ENCODE measurements around the gene CCDC188.

DNA sequence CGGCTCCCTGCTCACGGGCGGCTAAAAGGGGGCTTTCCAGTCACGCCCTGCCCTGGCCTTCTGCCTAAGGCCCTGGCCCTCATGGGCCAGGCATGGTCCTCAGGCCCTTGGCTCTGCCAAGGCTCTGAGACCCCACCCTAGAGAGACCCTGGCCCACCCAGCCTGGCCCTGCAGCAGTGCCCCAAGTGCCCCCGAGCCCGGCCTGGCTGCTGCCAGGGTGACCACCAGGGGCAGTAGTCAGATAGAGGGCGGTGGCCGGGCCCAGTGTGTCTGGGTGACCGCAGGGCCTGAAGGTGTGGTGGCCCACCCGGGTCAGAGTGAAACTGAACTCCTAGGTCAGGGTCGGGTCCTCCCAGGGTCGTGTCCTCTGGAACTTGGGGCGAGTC lies 29.4 kb upstream of the CCDC188 start:
- TF ChIP-seq ZZZ3 (IDR thresholded peaks at IDR 0.05; ENCODE audit: control insufficient read depth, insufficient read length, low read depth) (no peak), HDAC2 (IDR thresholded peaks at IDR 0.05) (no peak), GABPA (IDR thresholded peaks at IDR 0.05; ENCODE audit: low read depth) (no peak), TAF1 (IDR thresholded peaks at IDR 0.05; ENCODE audit: borderline replicate concordance, low read depth, low read length) (no peak), POLR2AphosphoS2 (IDR thresholded peaks at IDR 0.05; ENCODE audit: low read depth, low read length) (no peak), POLR2AphosphoS5 (IDR thresholded peaks at IDR 0.05; ENCODE audit: low read length) (no peak), POU2F2 (IDR thresholded peaks at IDR 0.05; ENCODE audit: borderline replicate concordance, low read depth, low read length) (no peak)
- TF ChIP-seq, protein P1, sequence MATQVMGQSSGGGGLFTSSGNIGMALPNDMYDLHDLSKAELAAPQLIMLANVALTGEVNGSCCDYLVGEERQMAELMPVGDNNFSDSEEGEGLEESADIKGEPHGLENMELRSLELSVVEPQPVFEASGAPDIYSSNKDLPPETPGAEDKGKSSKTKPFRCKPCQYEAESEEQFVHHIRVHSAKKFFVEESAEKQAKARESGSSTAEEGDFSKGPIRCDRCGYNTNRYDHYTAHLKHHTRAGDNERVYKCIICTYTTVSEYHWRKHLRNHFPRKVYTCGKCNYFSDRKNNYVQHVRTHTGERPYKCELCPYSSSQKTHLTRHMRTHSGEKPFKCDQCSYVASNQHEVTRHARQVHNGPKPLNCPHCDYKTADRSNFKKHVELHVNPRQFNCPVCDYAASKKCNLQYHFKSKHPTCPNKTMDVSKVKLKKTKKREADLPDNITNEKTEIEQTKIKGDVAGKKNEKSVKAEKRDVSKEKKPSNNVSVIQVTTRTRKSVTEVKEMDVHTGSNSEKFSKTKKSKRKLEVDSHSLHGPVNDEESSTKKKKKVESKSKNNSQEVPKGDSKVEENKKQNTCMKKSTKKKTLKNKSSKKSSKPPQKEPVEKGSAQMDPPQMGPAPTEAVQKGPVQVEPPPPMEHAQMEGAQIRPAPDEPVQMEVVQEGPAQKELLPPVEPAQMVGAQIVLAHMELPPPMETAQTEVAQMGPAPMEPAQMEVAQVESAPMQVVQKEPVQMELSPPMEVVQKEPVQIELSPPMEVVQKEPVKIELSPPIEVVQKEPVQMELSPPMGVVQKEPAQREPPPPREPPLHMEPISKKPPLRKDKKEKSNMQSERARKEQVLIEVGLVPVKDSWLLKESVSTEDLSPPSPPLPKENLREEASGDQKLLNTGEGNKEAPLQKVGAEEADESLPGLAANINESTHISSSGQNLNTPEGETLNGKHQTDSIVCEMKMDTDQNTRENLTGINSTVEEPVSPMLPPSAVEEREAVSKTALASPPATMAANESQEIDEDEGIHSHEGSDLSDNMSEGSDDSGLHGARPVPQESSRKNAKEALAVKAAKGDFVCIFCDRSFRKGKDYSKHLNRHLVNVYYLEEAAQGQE (IDR thresholded peaks at IDR 0.05; ENCODE audit: low read depth, low read length) = no peak
- TF ChIP-seq, protein P2, sequence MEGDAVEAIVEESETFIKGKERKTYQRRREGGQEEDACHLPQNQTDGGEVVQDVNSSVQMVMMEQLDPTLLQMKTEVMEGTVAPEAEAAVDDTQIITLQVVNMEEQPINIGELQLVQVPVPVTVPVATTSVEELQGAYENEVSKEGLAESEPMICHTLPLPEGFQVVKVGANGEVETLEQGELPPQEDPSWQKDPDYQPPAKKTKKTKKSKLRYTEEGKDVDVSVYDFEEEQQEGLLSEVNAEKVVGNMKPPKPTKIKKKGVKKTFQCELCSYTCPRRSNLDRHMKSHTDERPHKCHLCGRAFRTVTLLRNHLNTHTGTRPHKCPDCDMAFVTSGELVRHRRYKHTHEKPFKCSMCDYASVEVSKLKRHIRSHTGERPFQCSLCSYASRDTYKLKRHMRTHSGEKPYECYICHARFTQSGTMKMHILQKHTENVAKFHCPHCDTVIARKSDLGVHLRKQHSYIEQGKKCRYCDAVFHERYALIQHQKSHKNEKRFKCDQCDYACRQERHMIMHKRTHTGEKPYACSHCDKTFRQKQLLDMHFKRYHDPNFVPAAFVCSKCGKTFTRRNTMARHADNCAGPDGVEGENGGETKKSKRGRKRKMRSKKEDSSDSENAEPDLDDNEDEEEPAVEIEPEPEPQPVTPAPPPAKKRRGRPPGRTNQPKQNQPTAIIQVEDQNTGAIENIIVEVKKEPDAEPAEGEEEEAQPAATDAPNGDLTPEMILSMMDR (IDR thresholded peaks at IDR 0.05 in 2 of 3, conservative IDR thresholded peaks at IDR 0.05 in 1 of 3; ENCODE audit: control insufficient read depth in 2 of 3, extremely low read depth in 1 of 3, insufficient read depth in 1 of 3, low read depth in 3 of 3, low read length in 3 of 3) = no peak
- TF ChIP-seq, protein P3, sequence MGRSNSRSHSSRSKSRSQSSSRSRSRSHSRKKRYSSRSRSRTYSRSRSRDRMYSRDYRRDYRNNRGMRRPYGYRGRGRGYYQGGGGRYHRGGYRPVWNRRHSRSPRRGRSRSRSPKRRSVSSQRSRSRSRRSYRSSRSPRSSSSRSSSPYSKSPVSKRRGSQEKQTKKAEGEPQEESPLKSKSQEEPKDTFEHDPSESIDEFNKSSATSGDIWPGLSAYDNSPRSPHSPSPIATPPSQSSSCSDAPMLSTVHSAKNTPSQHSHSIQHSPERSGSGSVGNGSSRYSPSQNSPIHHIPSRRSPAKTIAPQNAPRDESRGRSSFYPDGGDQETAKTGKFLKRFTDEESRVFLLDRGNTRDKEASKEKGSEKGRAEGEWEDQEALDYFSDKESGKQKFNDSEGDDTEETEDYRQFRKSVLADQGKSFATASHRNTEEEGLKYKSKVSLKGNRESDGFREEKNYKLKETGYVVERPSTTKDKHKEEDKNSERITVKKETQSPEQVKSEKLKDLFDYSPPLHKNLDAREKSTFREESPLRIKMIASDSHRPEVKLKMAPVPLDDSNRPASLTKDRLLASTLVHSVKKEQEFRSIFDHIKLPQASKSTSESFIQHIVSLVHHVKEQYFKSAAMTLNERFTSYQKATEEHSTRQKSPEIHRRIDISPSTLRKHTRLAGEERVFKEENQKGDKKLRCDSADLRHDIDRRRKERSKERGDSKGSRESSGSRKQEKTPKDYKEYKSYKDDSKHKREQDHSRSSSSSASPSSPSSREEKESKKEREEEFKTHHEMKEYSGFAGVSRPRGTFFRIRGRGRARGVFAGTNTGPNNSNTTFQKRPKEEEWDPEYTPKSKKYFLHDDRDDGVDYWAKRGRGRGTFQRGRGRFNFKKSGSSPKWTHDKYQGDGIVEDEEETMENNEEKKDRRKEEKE (IDR thresholded peaks at IDR 0.05) = no peak

Data from GM12878 (cell line).